Activated CD4-positive, alpha-beta T cell treated with anti-CD3 and anti-CD28 coated beads for 48 hours (primary cell): ENCODE results near the gene USP9X.
"Not testable (repeated sequence)": the region's sequence is repeated elsewhere in the genome, so short reads cannot be mapped to it uniquely, and the experiment has no call there.

ENCODE experiments used
- DNase-seq: peaks from one replicate; pipeline ENCODE4 v3.0.0-alpha.2; 2020

Gene USP9X

DNA sequence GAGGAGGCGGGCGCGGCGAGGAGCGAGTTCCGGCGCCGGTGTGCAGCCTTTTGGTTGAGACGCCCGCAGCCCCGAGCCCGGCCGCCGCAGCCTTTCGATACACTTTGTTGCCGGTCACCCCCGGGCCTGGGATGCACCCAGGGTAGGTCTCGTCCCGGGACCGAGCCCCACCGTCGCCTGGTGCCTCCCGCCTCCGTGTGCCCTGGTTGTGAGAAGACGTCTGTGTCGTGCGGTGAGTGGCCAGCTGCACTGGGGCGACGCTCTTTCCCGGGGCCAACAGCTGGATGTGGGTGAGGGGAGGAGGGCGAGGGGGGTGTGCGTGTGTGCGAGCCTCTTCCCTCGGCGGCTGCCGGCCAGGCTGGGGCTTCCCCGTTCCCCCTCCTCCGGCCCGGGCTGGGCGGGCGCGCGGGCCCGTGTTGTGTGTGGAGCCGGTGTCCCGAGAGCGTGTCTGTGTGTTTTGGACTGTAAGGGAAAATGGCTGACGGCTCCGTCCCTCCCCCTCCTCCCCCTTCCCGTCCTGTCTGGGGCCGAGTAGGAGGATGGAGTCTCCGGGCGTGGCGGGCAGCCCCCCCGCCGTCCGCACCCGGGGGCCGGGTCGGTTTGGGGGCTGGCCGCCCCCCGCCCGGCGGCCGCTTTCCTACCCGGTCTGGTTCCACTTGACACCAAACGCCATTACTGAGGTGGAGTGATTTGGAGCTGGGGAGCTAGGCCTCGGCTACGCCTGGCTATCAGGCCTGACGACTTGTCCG is 807 bp downstream of the USP9X start:
- peak; percentile 50 for DNase-seq

DNA sequence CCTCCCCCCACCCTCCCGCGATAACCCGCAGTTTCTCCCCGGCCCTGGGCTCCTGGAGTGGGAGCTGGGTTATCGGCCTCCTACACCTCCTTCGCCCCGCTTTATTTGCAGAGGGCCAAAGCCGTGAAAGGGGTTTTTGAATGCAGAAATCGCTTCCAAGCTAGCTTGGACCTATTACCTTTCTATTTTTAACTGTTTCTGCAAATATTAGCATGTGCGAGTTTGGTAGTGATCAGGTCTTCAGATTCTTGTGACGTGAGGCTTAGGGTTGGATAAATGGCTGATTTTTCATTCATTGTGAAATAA is 1.3 kb downstream of the USP9X start:
- peak; percentile 58 for DNase-seq

DNA sequence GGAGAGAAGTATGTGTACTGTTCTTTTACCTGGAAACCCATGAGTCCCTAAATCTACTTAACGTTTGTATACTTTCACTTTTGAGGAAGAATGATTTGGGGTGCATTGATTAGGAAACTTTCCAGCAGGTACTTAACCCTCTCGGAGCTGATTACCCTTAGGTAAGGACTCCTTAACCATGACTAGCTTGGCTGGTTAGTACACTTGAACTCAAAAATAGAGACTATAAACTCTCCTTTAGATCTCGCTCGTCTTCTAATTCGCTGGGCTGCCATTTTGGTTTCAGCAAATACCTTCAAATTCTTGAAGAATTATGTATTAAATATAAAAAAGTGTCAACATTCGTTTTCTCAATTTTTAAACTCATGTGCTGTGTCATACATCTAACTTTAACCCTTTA is 2.0 kb downstream of the USP9X start:
- no peak for DNase-seq

DNA sequence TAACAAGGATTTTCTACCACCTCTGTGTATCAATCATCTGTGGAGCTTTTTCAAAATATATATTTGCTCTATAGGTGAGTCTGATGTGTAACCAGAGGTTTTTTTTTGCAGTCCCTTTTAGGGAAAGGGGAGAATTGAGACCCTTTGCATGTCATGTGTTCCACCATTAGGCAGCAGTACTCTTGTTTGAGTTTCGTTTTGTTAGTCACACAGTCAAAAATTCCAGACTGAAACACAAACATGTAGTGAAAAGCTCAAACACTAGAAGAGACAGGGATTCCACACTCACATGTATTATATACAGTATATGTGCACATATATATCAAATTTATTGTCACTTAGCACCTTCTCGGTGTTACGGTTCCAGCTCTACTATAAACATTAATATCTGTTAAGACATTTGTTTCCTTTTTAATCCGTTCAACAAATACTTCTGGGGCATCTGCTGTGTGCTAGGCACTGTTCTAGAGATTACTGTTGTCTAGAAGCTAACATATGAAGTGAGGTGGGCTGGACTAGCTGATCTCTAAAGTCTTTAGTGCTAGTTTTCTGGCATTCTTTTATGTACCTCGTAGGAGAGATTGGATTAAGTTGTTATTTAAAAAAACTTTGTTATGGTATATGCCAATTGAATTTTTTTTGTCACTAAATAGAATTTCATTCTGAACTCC is 5.5 kb downstream of the USP9X start:
- no peak for DNase-seq

DNA sequence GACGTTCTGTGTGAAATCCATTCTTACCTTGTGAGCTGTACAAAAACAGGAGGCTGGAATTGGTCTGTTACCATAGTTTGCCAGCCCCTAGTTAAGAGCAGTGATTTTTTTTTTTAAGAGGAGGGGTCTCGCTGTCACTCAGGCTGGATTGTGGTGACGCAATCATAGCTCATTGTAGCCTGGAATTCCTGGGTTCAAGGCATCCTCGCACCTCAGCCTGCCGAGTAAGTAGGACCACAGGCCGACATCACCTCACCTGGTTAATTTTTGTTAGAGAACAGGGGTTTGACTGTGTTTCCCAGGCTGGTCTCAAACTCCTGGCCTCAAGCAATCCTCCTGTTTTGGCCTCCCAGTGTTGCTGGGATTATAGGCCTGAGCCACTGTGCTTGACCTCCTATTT is 7.5 kb downstream of the USP9X start:
- no peak for DNase-seq

DNA sequence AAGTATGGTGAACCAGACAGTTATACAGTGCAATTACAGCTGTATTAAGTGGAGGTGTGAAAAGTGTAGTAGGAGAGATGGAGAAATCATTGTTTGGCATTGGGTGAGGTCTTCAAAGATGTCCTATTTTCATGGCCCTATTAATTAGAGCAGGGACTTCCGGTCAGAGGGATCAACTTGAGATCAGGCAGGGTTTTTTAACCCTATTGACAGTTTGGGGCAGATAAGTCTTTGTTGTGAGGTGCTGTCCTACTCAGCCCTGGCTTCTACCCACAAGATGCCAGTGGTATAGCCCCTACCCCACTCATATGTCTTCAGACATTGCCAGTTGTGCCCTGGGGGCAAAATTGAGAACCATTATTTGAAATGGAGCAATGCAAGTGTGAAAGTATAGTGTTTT is 9.9 kb downstream of the USP9X start:
- no peak for DNase-seq

DNA sequence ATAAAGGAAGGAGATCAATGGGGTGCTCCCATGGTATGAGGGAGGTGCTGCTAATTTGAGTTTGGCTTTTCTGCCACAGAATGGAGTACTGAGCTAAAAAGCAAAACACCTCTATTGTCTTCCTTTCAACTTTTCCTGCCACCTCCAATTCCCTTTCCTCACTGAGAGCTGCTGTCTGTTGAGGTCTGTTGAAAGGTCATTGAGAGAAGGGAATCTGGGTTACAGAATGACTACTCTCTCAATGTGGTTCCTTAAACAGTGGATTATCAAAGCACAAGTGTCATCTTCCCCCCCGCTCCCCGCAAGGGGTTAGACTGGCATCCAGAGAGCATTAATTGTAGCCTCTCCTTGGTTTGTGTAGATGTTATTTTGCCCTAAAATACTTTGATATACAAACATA is 10.7 kb downstream of the USP9X start:
- no peak for DNase-seq

DNA sequence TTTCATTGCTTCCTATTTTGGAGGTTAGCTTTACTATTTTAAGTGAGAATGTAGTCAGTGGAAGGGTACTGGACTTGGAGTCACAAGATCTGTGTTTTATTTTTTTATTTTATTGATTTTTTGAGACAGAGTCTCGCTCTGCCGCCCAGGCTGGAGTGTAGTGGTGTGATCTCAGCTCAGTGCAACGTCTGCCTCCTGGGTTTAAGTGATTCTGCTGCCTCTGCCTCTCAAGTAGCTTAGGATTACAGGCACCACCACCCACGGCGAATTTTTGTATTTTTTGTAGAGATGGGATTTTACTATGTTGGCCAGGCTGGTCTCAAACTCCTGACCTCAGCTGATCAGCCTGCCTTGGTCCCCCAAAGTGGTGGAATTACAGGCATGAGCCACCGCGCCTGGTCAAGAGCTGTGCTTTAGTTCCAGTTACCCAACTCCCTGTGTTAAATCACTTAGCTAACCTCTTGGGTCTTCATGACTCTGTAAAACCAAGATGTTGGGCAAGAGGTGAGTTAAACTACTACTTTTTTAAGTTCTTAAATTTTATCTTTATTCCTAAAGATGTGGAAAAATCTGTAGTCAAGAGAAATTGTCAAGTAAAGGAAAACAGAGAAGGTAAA is 11.2 kb downstream of the USP9X start:
- DNase-seq: no peak

DNA sequence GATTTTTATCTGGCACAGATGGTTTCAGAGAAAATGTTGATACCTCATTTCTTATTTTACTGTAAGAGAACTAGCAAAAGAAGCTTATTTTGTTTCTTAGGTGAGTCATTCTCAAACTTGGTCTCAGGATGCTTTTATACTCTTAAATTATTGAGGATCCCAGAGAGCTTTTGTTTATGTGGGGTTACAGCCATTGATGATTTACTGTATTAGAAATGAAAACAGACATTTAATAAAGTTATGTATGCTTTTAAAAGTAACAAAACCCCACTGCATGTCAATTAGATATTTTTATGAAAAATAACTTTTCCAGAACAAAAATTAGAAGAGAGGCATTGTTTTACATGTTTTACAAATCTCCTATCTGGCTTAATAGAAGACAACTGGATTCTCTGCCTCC is 12.1 kb downstream of the USP9X start:
- no peak for DNase-seq

DNA sequence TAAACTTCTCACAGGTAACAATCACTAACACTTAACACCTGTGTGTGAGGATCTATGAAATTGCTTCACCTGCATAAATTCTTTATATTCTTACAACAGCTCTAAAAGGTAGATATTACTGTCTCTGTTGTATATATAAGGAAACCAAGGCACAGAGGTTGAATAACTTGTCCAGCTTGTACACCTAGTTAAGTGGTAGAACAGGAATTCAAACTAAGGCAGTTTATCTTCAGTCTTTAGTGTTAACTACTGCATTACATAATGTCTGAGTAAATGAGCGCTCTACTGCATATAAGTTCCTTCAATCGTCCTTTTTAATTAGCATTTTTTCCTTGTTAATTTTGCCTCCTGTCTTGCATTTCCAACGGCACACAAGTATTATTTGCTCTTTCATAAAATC is 15.0 kb downstream of the USP9X start:
- no peak for DNase-seq

DNA sequence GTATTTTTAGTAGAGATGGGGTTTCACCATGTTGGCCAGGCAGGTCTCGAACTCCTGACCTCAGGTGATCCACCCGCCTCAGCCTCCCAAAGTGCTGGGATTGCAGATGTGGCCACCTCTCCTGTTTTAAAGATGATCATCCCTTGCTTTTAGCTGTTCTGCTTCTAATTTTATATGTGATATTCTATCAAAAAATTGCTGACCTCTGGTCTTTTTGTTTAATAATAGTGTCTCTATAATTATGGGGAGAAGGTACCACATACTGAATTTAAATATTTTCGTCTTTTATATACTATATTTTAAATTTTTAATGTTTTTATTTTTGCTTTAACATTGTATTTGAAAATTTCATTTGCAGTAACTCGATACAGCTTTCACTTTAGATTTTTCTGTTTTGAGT is 15.6 kb downstream of the USP9X start:
- DNase-seq: no peak

DNA sequence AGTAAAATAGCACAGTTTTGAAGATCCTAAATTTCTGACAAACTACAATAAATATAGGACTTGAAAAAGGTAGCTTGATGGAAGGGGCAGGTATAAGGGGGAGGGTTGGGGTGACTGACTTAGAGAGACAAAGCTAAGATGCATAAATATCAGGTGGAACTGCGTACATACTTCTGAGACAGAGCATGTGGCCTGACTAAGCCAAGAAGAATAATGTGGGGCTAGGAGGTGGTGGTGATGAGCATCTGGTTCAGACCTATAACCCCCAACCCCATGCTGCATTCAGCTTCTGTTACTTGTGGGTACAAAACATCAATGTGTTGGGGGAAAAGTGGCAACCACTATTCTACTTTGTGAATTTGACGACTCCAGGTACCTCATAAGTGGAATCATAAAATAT is 19.8 kb downstream of the USP9X start:
- no peak for DNase-seq

DNA sequence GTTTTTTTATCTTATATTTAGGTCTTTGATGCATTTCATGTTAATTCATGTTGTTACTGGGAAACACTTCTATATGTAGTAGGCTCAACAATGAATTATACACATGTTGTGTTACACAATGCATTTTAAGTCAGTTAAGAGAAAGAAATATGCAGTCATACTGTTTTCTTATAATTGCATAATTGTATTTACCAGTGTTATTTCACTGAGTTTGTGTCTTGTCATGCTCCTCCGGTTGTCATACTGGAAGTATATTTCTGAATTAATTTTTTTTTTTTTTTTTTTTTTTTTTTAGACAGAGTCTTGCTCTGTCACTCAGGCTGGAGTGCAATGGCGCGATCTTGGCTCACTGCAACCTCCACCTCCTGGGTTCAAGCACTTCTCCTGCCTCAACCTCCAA is 21.0 kb downstream of the USP9X start:
- not testable (repeated sequence) for DNase-seq

DNA sequence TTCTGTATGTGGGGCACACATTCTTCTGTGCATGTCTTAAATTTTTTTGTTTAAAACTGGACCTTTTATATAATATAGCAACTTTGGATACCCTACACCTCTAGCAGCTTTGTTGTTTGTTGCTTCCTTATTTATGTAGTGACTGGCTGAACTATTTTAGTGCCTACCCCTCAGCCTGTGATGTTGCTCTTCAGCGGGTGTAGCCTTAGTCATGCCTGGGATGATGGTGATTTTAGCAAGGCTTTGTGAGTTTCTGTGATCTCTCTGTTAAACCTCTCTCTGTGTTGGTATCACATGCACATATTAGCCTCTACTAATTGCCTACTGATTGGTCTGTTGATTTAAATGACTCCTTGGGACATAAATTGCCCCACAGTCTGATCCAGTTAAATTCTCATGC is 22.8 kb downstream of the USP9X start:
- DNase-seq: no peak

DNA sequence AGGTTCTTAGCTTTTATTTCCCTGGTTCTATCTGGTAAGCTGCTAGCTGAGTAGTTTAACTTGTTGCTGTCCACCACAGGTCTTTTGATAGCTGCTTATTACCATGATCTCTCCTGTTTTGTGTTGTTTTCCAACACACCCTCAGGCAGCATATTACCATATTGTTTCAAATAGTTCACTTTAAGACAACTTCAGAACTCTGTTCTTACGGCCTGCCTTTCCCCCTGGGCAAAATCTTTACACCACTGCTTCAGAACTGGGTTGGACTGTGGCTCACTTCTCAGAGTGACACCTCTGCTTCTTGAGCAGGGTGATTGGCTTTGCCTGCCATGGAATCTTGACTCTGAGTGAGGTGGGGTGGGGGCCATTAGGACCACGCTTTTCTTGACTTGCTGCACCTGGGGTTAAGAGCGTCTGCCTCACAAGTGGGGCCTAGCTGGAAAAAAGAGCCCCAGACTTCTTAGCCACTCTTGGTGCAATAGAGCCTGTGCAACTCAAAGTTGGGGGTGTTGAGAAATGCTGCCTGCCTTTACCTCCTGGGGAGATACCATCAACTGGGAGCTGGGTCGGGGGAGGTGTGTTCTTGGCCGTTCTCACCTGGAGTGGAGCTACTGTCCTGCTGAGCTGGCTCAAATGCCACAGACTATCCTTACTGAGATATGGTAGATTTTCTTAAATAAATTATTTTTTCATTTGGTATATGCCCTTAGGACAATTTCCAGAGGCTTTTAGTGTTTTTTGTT is 23.4 kb downstream of the USP9X start:
- no peak for DNase-seq

DNA sequence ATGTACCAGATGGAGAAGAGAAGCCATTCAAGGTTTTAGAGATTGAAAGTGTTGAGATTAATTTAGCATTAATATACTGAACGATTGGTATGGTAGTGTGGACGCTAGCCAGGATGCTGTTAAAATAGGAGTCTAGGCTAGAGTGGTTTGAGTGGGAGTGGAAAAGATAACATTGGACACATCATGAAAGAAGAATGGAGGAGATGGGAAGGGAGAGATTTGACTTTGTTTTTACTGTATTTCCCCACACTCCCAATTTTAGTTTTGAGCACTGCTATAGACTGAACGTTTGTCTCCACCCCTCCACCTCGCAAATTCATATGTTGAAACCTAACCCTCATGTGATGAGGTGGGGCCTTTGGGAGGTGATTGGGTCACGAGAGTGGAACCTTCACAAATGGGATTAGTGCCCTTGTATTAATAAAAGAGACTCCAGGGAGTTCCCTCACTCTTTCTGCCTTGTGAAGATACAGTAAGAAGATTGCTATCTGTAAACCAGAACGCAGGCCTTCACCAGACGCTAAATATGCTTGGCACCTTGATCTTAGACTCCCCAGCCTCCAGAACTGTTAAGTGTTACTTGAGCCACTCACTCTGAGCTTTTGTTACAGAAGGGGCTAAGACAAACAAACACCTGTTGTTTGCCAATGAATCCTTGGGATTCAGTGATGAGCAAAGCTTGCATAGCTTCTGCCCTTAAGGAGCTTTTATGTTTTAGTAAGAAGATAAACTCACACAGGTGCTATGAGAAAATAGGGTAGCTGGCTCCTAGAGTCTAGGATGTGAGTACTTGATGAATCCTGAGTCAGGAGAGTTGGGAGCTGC is 25.8 kb downstream of the USP9X start:
- DNase-seq: no peak

DNA sequence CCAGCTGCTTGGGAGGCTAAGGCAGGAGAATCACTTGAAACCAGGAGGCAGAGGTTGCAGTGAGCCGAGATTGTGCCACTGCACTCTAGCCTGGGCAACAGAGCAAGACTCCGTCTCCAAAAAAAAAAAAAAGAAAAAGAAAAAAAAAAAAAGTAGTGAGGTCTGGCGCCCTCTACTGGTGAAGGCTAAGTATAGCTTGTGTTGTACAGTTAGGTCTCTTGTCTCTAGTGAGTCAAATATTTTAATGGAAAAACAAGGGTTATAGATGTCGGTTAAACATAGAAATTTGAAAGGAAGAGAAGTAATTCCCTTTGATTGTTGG is 29.8 kb downstream of the USP9X start:
- not testable (repeated sequence) for DNase-seq

DNA sequence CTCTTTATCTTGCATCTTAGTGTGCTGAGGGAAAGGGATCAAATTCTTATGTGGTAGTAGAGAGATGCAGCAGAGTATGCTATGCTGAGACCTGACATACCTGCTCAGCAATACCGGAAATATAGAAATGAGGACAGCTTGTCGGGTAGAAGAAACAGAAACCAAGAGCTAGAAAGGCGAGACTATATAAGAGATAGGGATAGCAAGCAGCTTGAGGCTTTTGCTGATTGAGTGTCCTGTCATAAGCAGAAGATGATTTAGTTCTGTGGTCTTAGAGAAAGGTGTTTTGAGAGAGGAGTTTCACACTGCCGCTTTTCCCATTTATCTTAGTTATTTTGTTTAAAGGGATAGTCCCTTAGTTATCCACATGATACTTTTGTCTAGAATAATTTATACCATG is 31.7 kb downstream of the USP9X start:
- DNase-seq: no peak

DNA sequence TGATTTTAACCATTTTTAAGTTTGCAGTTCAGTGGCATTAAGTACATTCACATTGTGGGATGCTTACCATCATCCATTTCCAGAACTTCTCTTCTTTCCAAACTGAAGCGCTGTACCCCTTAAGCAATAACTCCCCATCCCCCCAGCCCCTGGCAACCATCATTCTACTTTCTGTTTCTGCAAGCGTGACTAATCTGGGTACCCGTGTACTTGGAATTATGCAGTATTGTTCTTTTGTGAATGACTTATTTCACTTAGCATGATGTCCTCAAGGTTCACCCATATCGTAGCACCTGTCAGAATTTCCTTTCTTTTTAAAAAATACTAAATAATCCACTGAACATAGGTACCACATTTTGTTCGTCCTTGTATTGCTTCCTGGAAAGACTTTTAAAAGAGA is 32.9 kb downstream of the USP9X start:
- peak; percentile 55 for DNase-seq

DNA sequence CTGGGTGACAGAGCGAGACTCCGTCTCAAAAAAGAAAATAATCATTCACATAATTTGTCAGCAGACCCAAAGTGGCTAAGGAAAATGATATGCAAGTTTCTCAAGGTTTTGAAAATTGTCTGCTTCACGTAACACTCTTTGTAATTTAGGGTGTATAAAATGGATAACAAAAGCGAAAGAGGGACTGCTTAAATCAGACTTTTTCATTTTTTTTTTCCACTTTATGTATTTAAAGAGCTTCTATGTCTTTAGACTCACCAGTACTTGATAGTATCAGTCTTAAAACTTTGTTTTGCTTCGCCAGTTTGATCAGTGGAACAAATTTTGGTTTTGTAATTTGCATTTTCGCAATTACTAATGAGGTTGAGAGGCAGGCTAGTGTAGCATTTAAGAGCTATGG is 34.6 kb downstream of the USP9X start:
- no peak for DNase-seq

DNA sequence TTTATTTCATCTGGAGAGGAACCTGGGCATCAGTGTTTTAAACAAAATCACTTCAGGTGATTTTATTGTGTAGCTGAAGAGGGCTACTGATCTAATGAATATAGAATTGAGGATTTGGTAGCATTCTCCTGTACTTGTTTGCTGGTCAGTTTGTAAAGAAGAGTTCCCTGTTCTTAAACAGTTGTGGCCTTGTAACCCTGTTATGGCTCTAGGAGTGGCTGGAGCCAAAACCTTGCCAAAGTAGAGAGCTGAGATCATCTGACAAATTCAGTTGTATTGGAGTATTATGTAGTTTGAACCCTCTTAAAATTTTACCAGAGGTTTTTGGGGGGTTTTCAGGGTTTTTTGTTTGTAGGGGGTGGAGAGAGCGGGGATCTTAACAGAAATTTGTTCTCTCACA is 36.5 kb downstream of the USP9X start:
- DNase-seq: no peak

DNA sequence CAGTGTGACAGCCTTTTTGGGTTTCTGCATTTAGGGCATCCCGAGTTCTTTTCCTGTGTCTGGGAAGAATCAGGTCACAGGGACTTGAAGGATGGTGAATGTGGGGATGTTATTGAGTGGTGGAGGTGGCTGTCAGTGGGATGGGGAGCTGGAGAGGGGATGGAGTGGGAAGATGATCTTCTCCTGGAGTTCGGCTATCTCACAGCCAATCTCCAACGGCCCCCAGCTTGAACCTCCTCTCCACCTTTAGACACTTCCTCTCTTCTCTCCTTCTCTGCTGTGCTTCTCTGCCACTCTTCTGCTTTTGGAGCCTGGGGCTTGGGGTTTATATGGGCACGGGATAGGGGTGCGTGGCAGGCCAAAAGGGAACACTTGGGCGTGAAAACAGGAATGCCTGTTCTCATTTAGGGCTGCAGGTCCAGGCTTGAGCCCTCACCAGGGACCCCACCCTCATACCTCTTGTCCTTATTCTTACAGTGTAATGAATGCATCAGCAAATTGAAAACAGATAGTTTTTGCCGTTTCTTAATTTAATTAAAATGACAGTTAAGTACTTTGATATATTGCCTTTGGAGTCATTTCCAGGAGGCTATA is 37.5 kb downstream of the USP9X start:
- no peak for DNase-seq
